Psoas muscle (tissue), 8 donors: Measurements from ENCODE around the gene GPR183. TPM values are rescaled to one million over a fixed set of nuclear protein-coding genes. Genes with fewer than 3 reads are reported as not detected.

ENCODE experiments used
- ATAC-seq, 4 donors: fragments of 200-7000 bp; cut with Tn5 transposase; one replicate each; pipeline ENCODE4 v1.9.1; 2020; ENCODE audit warnings: moderate library complexity in 3 of 4, mild to moderate bottlenecking in 2 of 4
- DNase-seq, 2 donors: peaks; one replicate each; pipeline ENCODE4 v3.0.0-alpha.2; 2020
- H3K27ac ChIP-seq: fragments of 200-600 bp; one replicate; pipeline ENCODE4 v1.8.0; 2022
- H3K27me3 ChIP-seq, 3 donors: fragments of 200-600 bp in 1 of 3; one replicate each; pipeline versions ENCODE4 v1.6.1 to v1.8.0; 2013 to 2022; ENCODE audit warnings: low read length in 2 of 3, mild to moderate bottlenecking in 2 of 3, moderate library complexity in 1 of 3; ENCODE audit not compliant: insufficient read depth in 3 of 3
- H3K36me3 ChIP-seq, 2 donors: fragments of 200-600 bp in 1 of 2; one replicate each; pipeline versions ENCODE4 v1.6.1 to v1.8.0; 2013 to 2022; ENCODE audit warnings: low read depth in 1 of 2, mild to moderate bottlenecking in 1 of 2, moderate library complexity in 1 of 2; ENCODE audit not compliant: insufficient read depth in 1 of 2
- H3K4me1 ChIP-seq: fragments of 200-600 bp; one replicate; pipeline ENCODE4 v1.8.0; 2022
- H3K4me3 ChIP-seq: fragments of 200-600 bp; one replicate; pipeline ENCODE4 v1.8.0; 2022; ENCODE audit warnings: mild to moderate bottlenecking
- H3K9me3 ChIP-seq: fragments of 200-600 bp; one replicate; pipeline ENCODE4 v1.8.0; 2022
- WGBS, 3 donors: extraction: QIAGEN DNeasy Blood & Tissue Kit; methylation state at CpG; one replicate each; pipeline versions ENCODE4 v1.1.6 to v1.1.7; 2013; 5-methylcytosine and 5-hydroxymethylcytosine counted together
- intact Hi-C, 2 donors: fragments of 100-400 bp; cut with DNase I; formaldehyde crosslinking; loops; one replicate each; pipeline versions ENCODE4 v1.11.0 to v1.14.2; 2022
- polyA plus RNA-seq, 3 donors: library from polyadenylated mRNA; stranded (reverse); fragments of 200-250 nt; gene quantifications; one replicate each; pipeline ENCODE4 v1.2.3, GENCODE V29; 2013
- total RNA-seq, 4 donors: library from RNA; stranded (reverse); fragmentation: NEBNext Ultra II Directional in 2 of 4; extraction: Animal tissue kit (Norgen Biotek cat#: 25700) in 2 of 4; gene quantifications; one replicate each; pipeline versions ENCODE4 v1.2.1 to v1.2.4, GENCODE V29; 2021 to 2023
- TF ChIP-seq, protein P1 (sequence below): fragments of 200-600 bp; IDR thresholded peaks from one replicate; pipeline ENCODE4 v1.8.0; 2022; ENCODE audit warnings: antibody characterized with exemption
- donor health status: healthy with polysubstance abuse.
- donor health status: DM: no; HTN: no; CAD: no; lungs with moderate emphysema.
- donor health status: Bipolar disorder and iron deficiency.
- donor health status: healthy.
- donor health status: DM: yes; HTN: yes; CAD: no.
- donor health status: DM: no; HTN: no; CAD: no.
- donor health status: DM: no; HTN: no; CAD: no.
- donor health status: DM: yes; HTN: yes; CAD: no.

GPR183 gene
- total and polyA plus RNA-seq, 7 donors: 0.67 to 1.4 (median 0.80) TPM

DNA sequence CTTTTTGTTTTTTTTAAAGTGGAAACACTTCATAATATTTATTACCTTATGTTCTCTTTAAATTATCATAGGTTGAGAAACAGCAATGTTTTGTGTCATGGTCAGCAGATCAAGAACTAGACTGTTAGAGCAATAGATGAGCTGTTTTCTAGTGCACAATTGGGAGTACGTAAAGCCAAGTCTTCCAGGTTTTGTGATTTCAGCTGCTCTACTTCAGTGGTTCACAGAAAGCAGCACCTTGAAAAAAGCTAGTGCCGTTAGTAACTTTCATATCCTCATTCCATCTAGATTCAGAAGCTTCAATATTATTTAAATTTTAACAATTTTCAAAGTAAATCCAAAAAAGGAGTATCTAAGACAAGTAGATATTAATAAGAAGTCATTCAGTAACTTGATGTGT is 50.9 kb downstream of the GPR183 start:
- H3K4me3 ChIP-seq: peak overlapping the region; percentile 29

DNA sequence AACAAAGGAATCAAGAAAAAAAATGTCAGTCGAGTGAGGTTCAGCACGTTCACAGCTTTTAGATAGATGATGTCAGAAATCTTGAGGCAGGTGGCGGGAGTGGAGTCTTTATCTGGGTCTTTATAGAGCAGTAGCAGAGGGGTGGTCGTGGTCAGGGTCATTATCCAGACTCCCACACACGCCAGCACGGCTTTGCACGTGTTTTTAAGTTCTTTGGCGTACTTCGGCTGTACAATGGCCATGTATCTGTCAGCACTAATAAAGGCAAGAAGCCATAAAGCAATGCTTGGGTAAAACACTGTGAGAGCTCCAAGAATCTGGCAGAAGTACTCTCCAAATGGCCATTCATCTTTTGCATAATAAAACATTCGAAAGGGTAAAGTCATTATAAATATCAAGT is 51.9 kb downstream of the GPR183 start:
- DNase-seq: no peak
- intact Hi-C loops: loop anchor here in 1 of 2 donors (5.0 kb wide), 1 partner anchor 38 kb away; no protein-coding TSS in a partner anchor
- TF ChIP-seq, protein P1, sequence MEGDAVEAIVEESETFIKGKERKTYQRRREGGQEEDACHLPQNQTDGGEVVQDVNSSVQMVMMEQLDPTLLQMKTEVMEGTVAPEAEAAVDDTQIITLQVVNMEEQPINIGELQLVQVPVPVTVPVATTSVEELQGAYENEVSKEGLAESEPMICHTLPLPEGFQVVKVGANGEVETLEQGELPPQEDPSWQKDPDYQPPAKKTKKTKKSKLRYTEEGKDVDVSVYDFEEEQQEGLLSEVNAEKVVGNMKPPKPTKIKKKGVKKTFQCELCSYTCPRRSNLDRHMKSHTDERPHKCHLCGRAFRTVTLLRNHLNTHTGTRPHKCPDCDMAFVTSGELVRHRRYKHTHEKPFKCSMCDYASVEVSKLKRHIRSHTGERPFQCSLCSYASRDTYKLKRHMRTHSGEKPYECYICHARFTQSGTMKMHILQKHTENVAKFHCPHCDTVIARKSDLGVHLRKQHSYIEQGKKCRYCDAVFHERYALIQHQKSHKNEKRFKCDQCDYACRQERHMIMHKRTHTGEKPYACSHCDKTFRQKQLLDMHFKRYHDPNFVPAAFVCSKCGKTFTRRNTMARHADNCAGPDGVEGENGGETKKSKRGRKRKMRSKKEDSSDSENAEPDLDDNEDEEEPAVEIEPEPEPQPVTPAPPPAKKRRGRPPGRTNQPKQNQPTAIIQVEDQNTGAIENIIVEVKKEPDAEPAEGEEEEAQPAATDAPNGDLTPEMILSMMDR: no peak
- no peaks in the 10 kb centered on the region for H3K27me3 ChIP-seq
- peaks cover 50% of the 10 kb centered on the region for H3K4me1 ChIP-seq
- no peak overlapping the region for H3K27ac ChIP-seq
- no peaks in the 10 kb centered on the region for H3K36me3 ChIP-seq
- WGBS, 3 donors: 48 to 73% (median 68%) methylated on average over 10 of the region's 10 CpGs
- ATAC-seq: no peak
- H3K4me3 ChIP-seq: no peak overlapping the region
- no peaks in the 10 kb centered on the region for H3K9me3 ChIP-seq

More for the DNA sequence above, 50.9 kb downstream of the GPR183 start:
- intact Hi-C loops: loop anchor here in 1 of 2 donors (5.0 kb wide), 1 partner anchor 39 kb away; no protein-coding TSS in a partner anchor
- peaks cover 50% of the 10 kb centered on the region for H3K4me1 ChIP-seq
- peak overlapping the region; percentile 20 for H3K27ac ChIP-seq
- no peaks in the 10 kb centered on the region for H3K9me3 ChIP-seq
- no peaks in the 10 kb centered on the region for H3K36me3 ChIP-seq
- 59 to 71% (median 69%) methylated on average over 2 of the region's 2 CpGs for WGBS, 3 donors
- no peaks in the 10 kb centered on the region for H3K27me3 ChIP-seq
- peak in 2 of 4 donors; percentile 43 to 54 for ATAC-seq
- TF ChIP-seq, protein P1: no peak
- no peak for DNase-seq

DNA sequence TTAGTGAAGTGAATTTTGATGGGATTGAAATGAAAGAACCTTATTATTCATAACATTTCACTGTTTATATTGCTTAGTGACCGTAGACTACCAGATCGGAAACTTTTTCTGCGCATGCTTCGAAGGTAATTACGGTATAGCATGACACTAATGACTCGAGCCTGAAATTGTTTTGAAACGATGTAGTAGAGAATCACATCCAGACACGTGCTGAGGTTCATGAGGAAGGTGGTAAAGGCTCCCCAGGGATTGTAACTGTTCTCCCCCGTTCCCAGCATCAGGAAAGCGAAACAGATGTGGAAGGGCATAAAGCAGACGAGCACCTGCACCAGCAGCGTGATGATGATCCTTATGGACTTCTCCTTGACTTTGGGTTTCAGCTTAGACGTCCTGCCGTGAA is 52.4 kb downstream of the GPR183 start:
- Histone ChIP-seq H3K4me1 (peaks cover 50% of the 10 kb centered on the region), H3K9me3 (no peaks in the 10 kb centered on the region), H3K36me3 (peaks cover 0 to 4% of the 10 kb centered on the region in 2 donors), H3K27ac (no peak overlapping the region), H3K4me3 (no peak overlapping the region), H3K27me3 (no peaks in the 10 kb centered on the region)
- WGBS, 3 donors: 75 to 77% (median 76%) methylated on average over 14 of the region's 14 CpGs
- ATAC-seq (no peak), DNase-seq (no peak)
- intact Hi-C loops: loop anchor here in 1 of 2 donors (5.0 kb wide), 1 partner anchor 38 kb away; no protein-coding TSS in a partner anchor
- TF ChIP-seq, protein P1: no peak

DNA sequence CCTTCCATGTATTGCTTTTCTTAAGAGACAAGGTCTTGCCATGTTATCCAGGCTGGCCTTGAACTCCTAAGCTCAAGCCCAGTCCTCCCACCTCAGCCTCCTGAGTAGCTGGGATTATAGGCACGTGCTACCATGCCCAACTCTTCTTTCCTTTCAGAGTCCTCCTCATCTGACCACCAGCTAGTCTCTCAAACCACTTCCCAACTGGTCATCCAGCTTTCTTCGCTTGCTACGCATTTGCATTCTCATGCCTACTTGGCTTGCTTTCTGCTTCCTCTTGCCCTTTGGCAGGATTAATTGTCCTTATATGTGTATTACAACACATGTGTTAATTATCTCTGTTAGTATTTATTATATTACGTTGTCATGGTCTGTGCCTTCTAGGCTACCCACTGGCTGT is 55.3 kb downstream of the GPR183 start:
- Histone ChIP-seq H3K4me3 (no peak overlapping the region), H3K36me3 (peaks cover 0 to 11% of the 10 kb centered on the region in 2 donors), H3K27me3 (no peaks in the 10 kb centered on the region), H3K9me3 (no peaks in the 10 kb centered on the region), H3K4me1 (peaks cover 31% of the 10 kb centered on the region), H3K27ac (no peak overlapping the region)
- intact Hi-C loops: no loop called here
- WGBS, 3 donors: 70 to 79% (median 77%) methylated on average over 4 of the region's 4 CpGs
- TF ChIP-seq, protein P1: no peak
- peak; percentile 9 to 31 (median 24) for ATAC-seq
- no peak for DNase-seq
